Panc1 (cell line): ENCODE data around the gene PRMT3.

Experiments
- CTCF ChIP-seq: fragments of 450-650 bp; IDR thresholded peaks from 2 replicates; pipeline ENCODE4 v1.5.1; 2017; ENCODE audit warnings: mild to moderate bottlenecking
- POLR2AphosphoS5 ChIP-seq: IDR thresholded peaks from 2 replicates; pipeline ENCODE4 v1.6.1; 2012; ENCODE audit warnings: mild to moderate bottlenecking, low read depth, low read length, moderate library complexity
- REST ChIP-seq, 2 experiments: IDR thresholded peaks; 2 replicates each; pipeline ENCODE4 v1.6.1; 2011 to 2012; ENCODE audit warnings: low read depth in 2 of 2, control low read depth in 1 of 2, low read length in 1 of 2, mild to moderate bottlenecking in 1 of 2, moderate library complexity in 1 of 2; ENCODE audit not compliant: insufficient read depth in 1 of 2
- SIN3A ChIP-seq: IDR thresholded peaks from 2 replicates; pipeline ENCODE4 v1.6.1; 2012; ENCODE audit warnings: low read depth, mild to moderate bottlenecking, low read length, moderate library complexity, borderline replicate concordance; ENCODE audit not compliant: insufficient read depth

DNA sequence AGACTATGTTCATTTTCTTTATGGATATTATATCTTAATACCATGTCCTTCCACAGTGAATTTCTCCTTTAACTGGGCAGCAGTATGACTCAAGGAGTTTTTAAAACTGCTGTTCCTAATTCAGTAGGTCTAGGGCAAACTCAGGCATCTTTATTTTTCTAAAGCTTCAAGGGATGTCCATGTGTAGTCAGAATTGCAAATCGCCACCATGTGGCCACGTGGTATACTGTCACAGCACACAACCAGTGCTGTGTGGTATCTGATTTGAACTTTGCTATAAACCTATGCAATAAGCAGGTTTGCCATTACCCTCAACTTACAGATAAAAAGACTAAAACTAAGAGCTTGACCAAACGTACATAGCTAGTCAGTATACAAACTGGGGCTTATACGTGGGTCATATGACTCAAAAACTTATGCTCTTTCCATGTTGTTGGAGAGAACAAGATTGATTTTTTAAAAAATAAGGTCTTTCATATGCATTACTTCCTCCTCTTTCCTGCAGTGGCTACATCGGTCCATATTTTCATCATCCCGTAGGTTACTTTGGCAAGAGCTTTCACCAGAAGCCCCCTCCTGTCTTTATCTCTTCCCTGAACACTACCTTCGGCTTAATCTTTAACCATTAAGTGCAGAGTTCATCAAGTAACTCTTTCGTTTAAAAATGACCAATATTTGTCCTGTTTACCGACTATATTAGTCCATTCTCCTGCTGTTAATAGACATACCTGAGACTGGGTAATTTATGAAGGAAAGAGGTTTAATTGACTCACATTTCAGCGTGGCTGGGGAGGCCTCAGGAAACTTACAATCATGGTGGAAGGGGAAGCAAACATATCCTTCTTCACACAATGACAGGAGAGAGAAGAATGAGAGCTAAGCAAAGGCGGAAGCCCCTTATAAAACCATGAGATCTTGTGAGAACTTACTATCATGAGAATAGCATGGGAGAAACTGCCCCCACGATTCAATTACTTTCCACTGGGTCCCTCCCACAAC is 32.0 kb upstream of the PRMT3 start:
- peak; percentile 74 for TF ChIP-seq CTCF
- no peak for TF ChIP-seq SIN3A
- TF ChIP-seq POLR2AphosphoS5, result no peak
- no peak for TF ChIP-seq REST (IDR thresholded peaks at IDR 0.05; ENCODE audit: insufficient read depth in 1 of 2, low read depth in 2 of 2, low read length in 1 of 2)
